Astrocyte (in vitro differentiated cells and primary cell): ENCODE data around the gene ATG101. TPM values are rescaled to one million over a fixed set of nuclear protein-coding genes. Genes with fewer than 3 reads are reported as not detected.

Source experiments
- DNase-seq: peaks from one replicate; pipeline ENCODE4 v3.0.0-alpha.2; 2010; ENCODE audit warnings: low read depth
- FAIRE-seq: peaks from 2 replicates; lab custom pipeline; 2011; peaks lifted over from hg19 to GRCh38; lab: Jason Lieb, UNC
- H2AFZ ChIP-seq: 2 replicates; pipeline ENCODE4 v1.6.0; 2012; ENCODE audit warnings: low read depth, low read length, inconsistent platforms
- H3K27ac ChIP-seq: 2 replicates; pipeline ENCODE4 v1.5.1; 2011; ENCODE audit warnings: low read depth, low read length, inconsistent platforms
- H3K27me3 ChIP-seq: 2 replicates; pipeline ENCODE4 v1.6.0; 2011; ENCODE audit warnings: low read length, inconsistent platforms; ENCODE audit not compliant: insufficient read depth
- H3K36me3 ChIP-seq: 2 replicates; pipeline ENCODE4 v1.5.1; 2011; ENCODE audit warnings: low read length, inconsistent platforms; ENCODE audit not compliant: insufficient read depth
- H3K4me1 ChIP-seq: 2 replicates; pipeline ENCODE4 v1.5.1; 2011; ENCODE audit warnings: low read length, inconsistent platforms; ENCODE audit not compliant: insufficient read depth
- H3K4me2 ChIP-seq: 2 replicates; pipeline ENCODE4 v1.6.0; 2012; ENCODE audit warnings: low read length, inconsistent platforms
- H3K4me3 ChIP-seq: 2 replicates; pipeline ENCODE4 v1.5.1; 2011; ENCODE audit warnings: low read depth, mild to moderate bottlenecking, low read length, inconsistent platforms; ENCODE audit not compliant: insufficient read depth
- H3K79me2 ChIP-seq: 2 replicates; pipeline ENCODE4 v1.6.0; 2012; ENCODE audit warnings: mild to moderate bottlenecking, low read length, inconsistent platforms; ENCODE audit not compliant: insufficient read depth
- H3K9ac ChIP-seq: 2 replicates; pipeline ENCODE4 v1.6.0; 2012; ENCODE audit warnings: mild to moderate bottlenecking, low read length, inconsistent platforms
- H3K9me3 ChIP-seq: 2 replicates; pipeline ENCODE4 v1.5.1; 2012; ENCODE audit warnings: low read depth, mild to moderate bottlenecking, low read length, inconsistent platforms; ENCODE audit not compliant: insufficient read depth
- H4K20me1 ChIP-seq: 2 replicates; pipeline ENCODE4 v1.6.0; 2012; ENCODE audit warnings: low read length, inconsistent platforms; ENCODE audit not compliant: insufficient read depth
- H3K27ac Mint-ChIP-seq: one replicate; pipeline ENCODE4 v1.8.0; 2021; ENCODE audit warnings: mild to moderate bottlenecking, mixed read lengths; ENCODE audit not compliant: unreplicated experiment
- H3K27me3 Mint-ChIP-seq: one replicate; pipeline ENCODE4 v1.8.0; 2021; ENCODE audit warnings: low read depth, mixed read lengths; ENCODE audit not compliant: unreplicated experiment
- H3K36me3 Mint-ChIP-seq: one replicate; pipeline ENCODE4 v1.8.0; 2021; ENCODE audit warnings: low read depth, mixed read lengths; ENCODE audit not compliant: unreplicated experiment
- H3K4me1 Mint-ChIP-seq: one replicate; pipeline ENCODE4 v1.8.0; 2021; ENCODE audit warnings: low read depth, mixed read lengths; ENCODE audit not compliant: unreplicated experiment
- H3K4me3 Mint-ChIP-seq: one replicate; pipeline ENCODE4 v1.8.0; 2021; ENCODE audit warnings: mild to moderate bottlenecking, moderate library complexity, mixed read lengths; ENCODE audit not compliant: unreplicated experiment
- H3K9me3 Mint-ChIP-seq: one replicate; pipeline ENCODE4 v1.8.0; 2021; ENCODE audit warnings: mild to moderate bottlenecking, mixed read lengths; ENCODE audit not compliant: unreplicated experiment
- CTCF ChIP-seq: IDR thresholded peaks from 2 replicates; pipeline ENCODE4 v1.5.1; 2011; ENCODE audit warnings: low read depth, mild to moderate bottlenecking, inconsistent platforms, low read length, moderate library complexity; ENCODE audit not compliant: insufficient read depth
- EZH2 ChIP-seq: IDR thresholded peaks from 2 replicates; pipeline ENCODE4 v1.6.1; 2012; ENCODE audit warnings: mild to moderate bottlenecking, low read length, inconsistent platforms; ENCODE audit not compliant: insufficient read depth
- total RNA-seq: library from RNA; stranded (reverse); gene quantifications from 2 replicates; pipeline ENCODE4 v1.2.1, GENCODE V29; 2021

Gene ATG101
- total RNA-seq, 1 donor from 2014 or later: 54.2 TPM

GRCh38 chr12:52119398-52120254 is 49.8 kb downstream of the ATG101 start:
- Histone ChIP-seq H3K4me1 (no peaks in the 10 kb centered on the region), H3K4me2 (no peak overlapping the region), H3K36me3 (no peaks in the 10 kb centered on the region), H3K9me3 (no peaks in the 10 kb centered on the region), H3K4me3 (no peak overlapping the region), H3K79me2 (no peaks in the 10 kb centered on the region), H3K9ac (no peak overlapping the region), H3K27ac (no peak overlapping the region), H2AFZ (no peak overlapping the region), H3K27me3 (peaks cover 6% of the 10 kb centered on the region), H4K20me1 (no peaks in the 10 kb centered on the region)
- no peak for FAIRE-seq
- Mint-ChIP-seq H3K4me3 (no peak overlapping the region), H3K4me1 (peaks cover 1% of the 10 kb centered on the region), H3K9me3 (no peaks in the 10 kb centered on the region), H3K27ac (no peak overlapping the region), H3K36me3 (no peaks in the 10 kb centered on the region), H3K27me3 (peaks cover 54% of the 10 kb centered on the region)
- DNase-seq: no peak
- TF ChIP-seq EZH2 (no peak), CTCF (peak; percentile 23)

- Histone ChIP-seq H3K36me3 (no peaks in the 10 kb centered on the region), H3K27me3 (peaks cover 12% of the 10 kb centered on the region), H3K27ac (no peak overlapping the region), H3K9me3 (no peaks in the 10 kb centered on the region), H4K20me1 (no peaks in the 10 kb centered on the region), H3K4me2 (no peak overlapping the region), H2AFZ (no peak overlapping the region), H3K79me2 (no peaks in the 10 kb centered on the region), H3K9ac (no peak overlapping the region), H3K4me3 (no peak overlapping the region), H3K4me1 (no peaks in the 10 kb centered on the region)
- Mint-ChIP-seq H3K9me3 (no peaks in the 10 kb centered on the region), H3K27ac (no peak overlapping the region), H3K27me3 (peaks cover 55% of the 10 kb centered on the region), H3K4me3 (no peak overlapping the region), H3K4me1 (peaks cover 1% of the 10 kb centered on the region), H3K36me3 (no peaks in the 10 kb centered on the region)
- no peak for FAIRE-seq
- peak; percentile 32 for DNase-seq
- TF ChIP-seq CTCF (no peak), EZH2 (no peak)
Observed at GRCh38 chr12:52120951-52121823, 51.4 kb downstream of the ATG101 start.
